HEK293 (cell line): ENCODE results near the gene RBM26.

Experiments
- CTCF ChIA-PET: fragments of 350-600 bp; formaldehyde crosslinking; extraction: SDS; loops from one replicate; lab custom pipeline; 2021; ENCODE audit warnings: antibody characterized with exemption; lab: Yijun Ruan, JAX
- POLR2A ChIA-PET: fragments of 300-600 bp; formaldehyde crosslinking; extraction: SDS; loops from one replicate; lab custom pipeline; 2020; ENCODE audit warnings: antibody characterized with exemption, inconsistent platforms; lab: Yijun Ruan, JAX
- H3K27ac ChIP-seq: fragments of 200-500 bp; sonication (Bioruptor generic); 2 replicates; pipeline ENCODE4 v1.5.1; 2014; ENCODE audit warnings: low read depth, low read length, control low read depth, inconsistent platforms; ENCODE audit errors: extremely low read depth
- H3K36me3 ChIP-seq, 2 experiments: fragments of 200-500 bp in 1 of 2; sonication (Bioruptor generic) in 1 of 2; 1 replicate in 1 of 2; 2 replicates in 1 of 2; pipeline ENCODE4 v1.5.1; 2014 to 2017; ENCODE audit warnings: inconsistent platforms in 2 of 2, low read length in 2 of 2; ENCODE audit not compliant: control insufficient read depth in 2 of 2, insufficient read depth in 1 of 2
- H3K4me1 ChIP-seq: fragments of 200-500 bp; sonication (Bioruptor generic); 2 replicates; pipeline ENCODE4 v1.5.1; 2014; ENCODE audit warnings: mild to moderate bottlenecking, low read length, inconsistent platforms; ENCODE audit not compliant: control insufficient read depth, insufficient read depth
- H3K4me3 ChIP-seq: 2 replicates; pipeline ENCODE4 v1.5.1; 2011; ENCODE audit warnings: low read depth, mild to moderate bottlenecking, control low read depth, low read length, moderate library complexity
- H3K9me3 ChIP-seq: fragments of 200-500 bp; sonication (Bioruptor generic); 2 replicates; pipeline ENCODE4 v1.5.1; 2014; ENCODE audit warnings: low read depth, low read length, inconsistent platforms; ENCODE audit not compliant: control insufficient read depth, insufficient read depth
- MEIS1 ChIP-seq: sonication (generic); formaldehyde crosslinking; IDR thresholded peaks from 2 replicates; pipeline ENCODE4 v1.8.1; 2022; ENCODE audit warnings: missing genetic modification reagents, mild to moderate bottlenecking, borderline replicate concordance
- PRDM1 ChIP-seq: fragments of 450-650 bp; formaldehyde crosslinking; IDR thresholded peaks from 2 replicates; pipeline ENCODE4; 2016; ENCODE audit warnings: missing biosample characterization, missing genetic modification characterization
- PRDM6 ChIP-seq: fragments of 450-650 bp; formaldehyde crosslinking; IDR thresholded peaks from 2 replicates; pipeline ENCODE4 v1.5.1; 2017; ENCODE audit warnings: missing biosample characterization, missing genetic modification characterization
- SCRT1 ChIP-seq: fragments of 450-650 bp; formaldehyde crosslinking; IDR thresholded peaks from 2 replicates; pipeline ENCODE4 v1.5.1; 2016; ENCODE audit warnings: missing biosample characterization, missing genetic modification characterization, borderline replicate concordance
- SCRT2 ChIP-seq: fragments of 450-650 bp; formaldehyde crosslinking; IDR thresholded peaks from 2 replicates; pipeline ENCODE4 v1.5.1; 2016; ENCODE audit warnings: missing biosample characterization, missing genetic modification characterization
- ZBTB17 ChIP-seq: fragments of 450-650 bp; formaldehyde crosslinking; IDR thresholded peaks from 2 replicates; pipeline ENCODE4 v1.5.1; 2016; ENCODE audit warnings: missing biosample characterization, missing genetic modification characterization
- ZBTB21 ChIP-seq: fragments of 450-650 bp; formaldehyde crosslinking; IDR thresholded peaks from 2 replicates; pipeline ENCODE4 v1.5.1; 2017; ENCODE audit warnings: missing biosample characterization, missing genetic modification characterization
- ZNF214 ChIP-seq: fragments of 450-650 bp; formaldehyde crosslinking; IDR thresholded peaks from 2 replicates; pipeline ENCODE4 v1.5.1; 2017; ENCODE audit warnings: missing biosample characterization, mild to moderate bottlenecking, missing genetic modification characterization, borderline replicate concordance
- ZNF221 ChIP-seq: fragments of 450-650 bp; formaldehyde crosslinking; IDR thresholded peaks from 2 replicates; pipeline ENCODE4 v1.5.1; 2017; ENCODE audit warnings: missing biosample characterization, missing genetic modification characterization, borderline replicate concordance
- ZNF394 ChIP-seq: fragments of 450-650 bp; formaldehyde crosslinking; IDR thresholded peaks from 2 replicates; pipeline ENCODE4 v1.5.1; 2016; ENCODE audit warnings: missing biosample characterization, missing genetic modification characterization, mild to moderate bottlenecking, moderate library complexity, borderline replicate concordance
- ZNF398 ChIP-seq: fragments of 450-650 bp; formaldehyde crosslinking; IDR thresholded peaks from 2 replicates; pipeline ENCODE4 v1.5.1; 2017; ENCODE audit warnings: missing biosample characterization, missing genetic modification characterization
- ZNF449 ChIP-seq: fragments of 450-650 bp; formaldehyde crosslinking; IDR thresholded peaks from 2 replicates; pipeline ENCODE4 v1.5.1; 2017; ENCODE audit warnings: missing biosample characterization, mild to moderate bottlenecking, missing genetic modification characterization, moderate library complexity
- ZNF521 ChIP-seq: fragments of 450-650 bp; formaldehyde crosslinking; IDR thresholded peaks from 2 replicates; pipeline ENCODE4 v1.5.1; 2017; ENCODE audit warnings: missing biosample characterization, mild to moderate bottlenecking, missing genetic modification characterization
- ZSCAN30 ChIP-seq: fragments of 450-650 bp; IDR thresholded peaks from 2 replicates; pipeline ENCODE4 v1.5.1; 2018; ENCODE audit warnings: missing biosample characterization, mild to moderate bottlenecking, missing genetic modification characterization, moderate library complexity
- TF ChIP-seq, protein P1 (sequence below): fragments of 450-650 bp; formaldehyde crosslinking; optimal IDR thresholded peaks from 2 replicates; pipeline ENCODE3; 2016; ENCODE audit warnings: missing biosample characterization, mild to moderate bottlenecking, missing genetic modification characterization

RBM26 gene

DNA sequence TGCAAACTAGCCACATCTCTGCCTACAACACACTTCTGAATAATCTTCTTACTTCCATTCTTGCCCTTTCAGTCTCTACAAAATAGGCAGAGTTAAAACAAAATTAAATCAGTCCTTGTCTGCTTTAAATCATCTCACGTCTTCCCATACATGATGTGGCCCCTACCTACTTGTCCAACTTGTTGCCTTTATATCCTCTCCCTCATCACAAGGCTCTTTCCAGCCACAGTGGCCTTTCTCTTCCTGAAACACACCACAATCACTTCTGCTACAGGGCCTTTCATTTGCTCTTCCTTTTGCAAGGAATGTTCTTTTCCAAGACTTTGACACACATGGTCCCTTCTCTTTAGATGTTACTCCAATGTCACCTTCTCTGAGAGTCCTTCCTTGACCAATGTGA lies 1.7 kb downstream of the RBM26 start:
- H3K27ac ChIP-seq = no peak overlapping the region
- H3K4me1 ChIP-seq = no peaks in the 10 kb centered on the region; the same call in 1 of the 2 replicates
- H3K4me3 ChIP-seq = peak overlapping the region; percentile 100
- TF ChIP-seq SCRT1 (tag by site-specific recombination) (peak; percentile 90), SCRT2 (tag by site-specific recombination) (peak; percentile 87), PRDM1 (tag by site-specific recombination) (peak; percentile 96), ZNF394 (tag by site-specific recombination) (no peak)
- H3K9me3 ChIP-seq = no peaks in the 10 kb centered on the region
- peaks cover 0 to 21% of the 10 kb centered on the region in 2 experiments; a peak in 1 of 3 replicates for H3K36me3 ChIP-seq
- POLR2A ChIA-PET = no interaction called here
- CTCF ChIA-PET = interaction anchor here (1.9 kb wide), 1 partner anchor 12 kb away, joined by 16 read pairs; no protein-coding TSS in a partner anchor

DNA sequence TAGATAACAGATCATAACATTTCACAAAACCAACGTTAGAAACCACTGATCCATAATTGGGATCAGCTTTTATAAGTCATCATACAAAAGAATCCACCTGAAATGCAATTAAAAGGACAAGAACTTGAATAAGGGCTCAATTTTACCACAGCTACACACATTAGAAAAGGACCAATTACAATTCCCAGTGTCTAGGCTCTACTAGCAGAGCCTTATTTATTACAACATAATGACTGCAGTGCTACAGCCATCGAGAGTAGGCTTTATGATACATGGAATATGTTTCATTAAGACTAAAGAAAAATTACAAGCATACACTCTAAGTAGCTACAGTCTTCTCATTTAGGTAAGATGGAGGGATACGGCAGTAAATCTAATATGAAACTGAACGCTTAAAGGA lies 2.9 kb downstream of the RBM26 start:
- CTCF ChIA-PET = interaction anchor here (1.1 to 1.9 kb wide), 2 partner anchors 11 to 940 kb away, joined by 3 to 16 read pairs; no protein-coding TSS in a partner anchor
- POLR2A ChIA-PET = interaction anchor here (0.7 to 2.3 kb wide), 2 partner anchors 78 to 107 kb away, joined by 4 to 8 read pairs; partner anchors contain the start of gene NDFIP2

More for the DNA sequence above, 2.9 kb downstream of the RBM26 start:
- Histone ChIP-seq H3K9me3 (no peaks in the 10 kb centered on the region), H3K4me3 (peak overlapping the region; percentile 100), H3K4me1 (no peaks in the 10 kb centered on the region; the same call in 1 of the 2 replicates), H3K27ac (no peak overlapping the region), H3K36me3 (peaks cover 0 to 31% of the 10 kb centered on the region in 2 experiments; a peak in 1 of 3 replicates)
- no peak for TF ChIP-seq ZBTB21 (tag by site-specific recombination)
- peak; percentile 32; the same call in 1 of the 2 replicates for TF ChIP-seq PRDM6 (tag by site-specific recombination)
- TF ChIP-seq, protein P1, sequence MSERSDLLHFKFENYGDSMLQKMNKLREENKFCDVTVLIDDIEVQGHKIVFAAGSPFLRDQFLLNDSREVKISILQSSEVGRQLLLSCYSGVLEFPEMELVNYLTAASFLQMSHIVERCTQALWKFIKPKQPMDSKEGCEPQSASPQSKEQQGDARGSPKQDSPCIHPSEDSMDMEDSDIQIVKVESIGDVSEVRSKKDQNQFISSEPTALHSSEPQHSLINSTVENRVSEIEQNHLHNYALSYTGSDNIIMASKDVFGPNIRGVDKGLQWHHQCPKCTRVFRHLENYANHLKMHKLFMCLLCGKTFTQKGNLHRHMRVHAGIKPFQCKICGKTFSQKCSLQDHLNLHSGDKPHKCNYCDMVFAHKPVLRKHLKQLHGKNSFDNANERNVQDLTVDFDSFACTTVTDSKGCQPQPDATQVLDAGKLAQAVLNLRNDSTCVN (tag by site-specific recombination) = no peak
- TF ChIP-seq ZNF214 = no peak
- no peak for TF ChIP-seq ZSCAN30 (tag by site-specific recombination)
- TF ChIP-seq MEIS1 (CRISPR knock-in tag) = no peak
- peak; percentile 77 for TF ChIP-seq ZBTB17 (tag by site-specific recombination)
- no peak for TF ChIP-seq ZNF521 (tag by site-specific recombination)
- no peak for TF ChIP-seq ZNF398
- no peak for TF ChIP-seq ZNF221 (tag by site-specific recombination)
- TF ChIP-seq ZNF449 (tag by site-specific recombination) = no peak
